GM20000 (cell line): Measurements from ENCODE around the gene NCR2.

Experiments
- DNase-seq: peaks from one replicate; pipeline ENCODE4 v3.0.0; 2012; ENCODE audit warnings: low spot score
- TF ChIP-seq, protein P1 (sequence below): IDR thresholded peaks from 2 replicates; pipeline ENCODE4 v1.5.1; 2012; ENCODE audit warnings: mild to moderate bottlenecking, control low read depth; ENCODE audit errors: extremely low read depth, missing control alignments

NCR2 gene

GRCh38 chr6:41332842-41333736 lies 2.3 kb upstream of the NCR2 start:
- no peak for DNase-seq
- TF ChIP-seq, protein P1, sequence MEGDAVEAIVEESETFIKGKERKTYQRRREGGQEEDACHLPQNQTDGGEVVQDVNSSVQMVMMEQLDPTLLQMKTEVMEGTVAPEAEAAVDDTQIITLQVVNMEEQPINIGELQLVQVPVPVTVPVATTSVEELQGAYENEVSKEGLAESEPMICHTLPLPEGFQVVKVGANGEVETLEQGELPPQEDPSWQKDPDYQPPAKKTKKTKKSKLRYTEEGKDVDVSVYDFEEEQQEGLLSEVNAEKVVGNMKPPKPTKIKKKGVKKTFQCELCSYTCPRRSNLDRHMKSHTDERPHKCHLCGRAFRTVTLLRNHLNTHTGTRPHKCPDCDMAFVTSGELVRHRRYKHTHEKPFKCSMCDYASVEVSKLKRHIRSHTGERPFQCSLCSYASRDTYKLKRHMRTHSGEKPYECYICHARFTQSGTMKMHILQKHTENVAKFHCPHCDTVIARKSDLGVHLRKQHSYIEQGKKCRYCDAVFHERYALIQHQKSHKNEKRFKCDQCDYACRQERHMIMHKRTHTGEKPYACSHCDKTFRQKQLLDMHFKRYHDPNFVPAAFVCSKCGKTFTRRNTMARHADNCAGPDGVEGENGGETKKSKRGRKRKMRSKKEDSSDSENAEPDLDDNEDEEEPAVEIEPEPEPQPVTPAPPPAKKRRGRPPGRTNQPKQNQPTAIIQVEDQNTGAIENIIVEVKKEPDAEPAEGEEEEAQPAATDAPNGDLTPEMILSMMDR, result no peak

DNA sequence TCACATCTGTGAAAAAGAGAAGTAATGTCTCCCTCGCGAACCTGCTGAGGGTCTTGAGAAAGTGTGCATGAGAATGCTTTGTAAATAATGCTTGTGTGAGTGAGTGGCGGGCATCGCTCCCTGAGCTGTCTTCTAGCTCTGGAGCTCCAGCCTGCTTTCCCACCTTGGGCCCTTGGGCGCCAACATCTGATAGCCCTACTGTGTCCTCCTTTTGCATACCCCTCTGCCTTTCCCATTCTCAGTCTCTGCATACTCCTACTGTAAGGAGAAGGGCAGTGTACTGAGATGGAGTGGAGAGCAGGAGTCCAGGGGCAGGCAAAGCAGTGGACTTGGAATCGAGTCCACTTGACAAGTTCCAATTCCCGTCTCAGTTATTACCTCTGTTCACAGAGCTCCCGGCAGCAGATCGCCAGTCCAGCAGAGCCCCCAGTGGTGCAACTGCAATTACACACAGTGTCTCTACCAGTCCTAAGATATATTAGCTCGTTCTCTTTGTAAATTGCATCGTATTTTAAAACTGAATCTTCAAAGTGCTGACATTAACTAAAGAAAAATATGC lies 847 bp upstream of the NCR2 start:
- TF ChIP-seq, protein P1, result peak; percentile 16
- DNase-seq, result no peak

- TF ChIP-seq, protein P1, result no peak
- no peak for DNase-seq
Observed at GRCh38 chr6:41335943-41336342, 535 bp downstream of the NCR2 start.

- no peak for DNase-seq
- TF ChIP-seq, protein P1, result no peak
Observed at GRCh38 chr6:41336824-41337223, 1.4 kb downstream of the NCR2 start.

DNA sequence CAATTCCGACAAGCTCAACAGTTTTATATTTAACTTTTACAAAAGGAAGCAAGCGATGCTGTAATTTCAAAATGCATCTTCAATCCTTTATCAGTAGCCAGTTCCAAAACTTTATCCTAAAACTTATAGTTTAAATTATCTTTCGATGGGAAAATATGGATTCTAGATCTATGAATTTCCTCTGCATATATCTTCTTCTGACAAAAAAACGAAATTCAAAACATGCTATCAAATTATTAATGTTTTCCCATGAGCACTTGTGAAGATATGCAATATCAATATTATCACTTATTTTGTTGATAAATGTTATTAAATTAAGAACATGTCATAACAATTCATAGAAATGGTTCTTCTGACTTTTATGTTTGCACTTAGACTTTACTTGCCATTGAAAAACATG lies 2.3 kb downstream of the NCR2 start:
- DNase-seq, result no peak
- TF ChIP-seq, protein P1, result no peak

DNA sequence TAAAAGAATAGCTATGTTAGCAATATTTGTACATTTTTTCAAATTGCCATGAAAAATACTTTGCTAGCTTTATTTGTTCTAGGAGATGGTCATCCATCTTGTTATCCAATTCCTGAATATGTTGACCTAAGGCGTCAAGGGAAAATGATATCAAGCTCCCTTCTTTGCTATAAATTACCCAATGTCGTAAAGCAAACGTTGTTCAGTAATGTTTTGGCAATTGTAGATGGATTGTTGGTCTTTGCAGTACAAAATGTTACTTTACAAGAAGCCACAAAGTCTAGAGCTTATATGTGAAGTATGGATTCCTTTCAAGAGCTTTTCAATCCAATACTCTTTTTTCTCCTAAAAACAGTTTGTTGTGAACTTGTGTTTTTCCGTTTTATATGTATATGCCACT lies 3.3 kb downstream of the NCR2 start:
- no peak for DNase-seq
- TF ChIP-seq, protein P1, result no peak

DNA sequence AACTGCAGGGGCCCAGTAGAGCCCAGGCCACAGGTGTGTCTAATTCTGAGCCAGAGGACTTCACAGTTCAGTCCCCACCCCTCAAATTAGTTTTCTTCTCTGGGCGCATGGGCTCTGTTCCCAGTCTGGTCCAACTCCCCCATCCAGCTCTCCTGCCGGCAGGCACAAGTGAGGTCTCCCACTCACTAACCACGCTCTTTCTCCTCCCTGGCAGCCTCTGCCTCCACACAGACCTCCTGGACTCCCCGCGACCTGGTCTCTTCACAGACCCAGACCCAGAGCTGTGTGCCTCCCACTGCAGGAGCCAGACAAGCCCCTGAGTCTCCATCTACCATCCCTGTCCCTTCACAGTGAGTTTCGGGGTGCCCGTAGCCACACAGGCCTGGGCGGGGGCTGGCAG lies 6.2 kb downstream of the NCR2 start:
- TF ChIP-seq, protein P1, result no peak
- DNase-seq, result no peak
